G401.6 (cell line): ENCODE data around the gene GRIK2.

Experiments used
- FAIRE-seq: peaks from 2 replicates; lab custom pipeline; 2012; peaks lifted over from hg19 to GRCh38; lab: Jason Lieb, UNC

The GRIK2 gene

DNA sequence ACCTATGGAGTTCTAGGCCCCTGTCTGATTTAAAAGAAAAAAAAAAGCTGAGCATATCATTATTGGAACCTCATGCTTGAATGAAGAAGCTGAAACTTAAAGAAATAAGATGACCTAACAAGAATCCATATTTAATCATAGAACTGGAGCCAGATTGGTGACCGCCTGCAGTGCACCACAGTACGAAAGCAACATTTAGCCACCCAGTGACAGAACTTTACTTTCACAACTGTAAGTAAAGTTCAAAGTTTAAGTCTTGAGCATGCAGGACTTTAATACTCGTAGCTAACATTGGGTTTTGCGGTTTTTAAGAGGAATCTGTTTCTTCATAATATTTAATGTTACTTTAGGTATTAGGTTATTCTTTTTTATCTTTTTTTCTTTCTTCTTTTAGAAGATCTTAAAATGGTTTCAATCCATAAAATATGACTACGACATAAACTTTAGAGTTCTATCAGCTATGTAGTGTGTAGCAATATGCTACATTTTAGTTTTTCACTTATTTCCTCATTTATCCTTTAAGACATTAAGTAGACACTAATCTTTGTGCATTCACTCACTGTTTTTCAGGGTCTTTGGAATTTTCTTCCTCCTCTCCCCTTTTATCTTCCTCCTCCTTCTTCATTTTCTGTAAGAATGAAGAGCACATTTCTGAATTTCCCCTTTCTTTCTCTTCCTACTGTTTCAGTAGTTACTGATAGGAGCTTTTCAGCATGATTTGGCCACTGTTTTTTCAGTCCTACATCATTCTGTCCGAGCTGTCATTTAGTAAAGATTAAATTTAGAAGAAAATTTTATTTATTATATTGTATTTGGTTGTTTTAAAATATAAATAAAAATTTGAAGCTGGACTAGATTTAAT, 514.1 kb downstream of the GRIK2 start:
- no peak for FAIRE-seq

DNA sequence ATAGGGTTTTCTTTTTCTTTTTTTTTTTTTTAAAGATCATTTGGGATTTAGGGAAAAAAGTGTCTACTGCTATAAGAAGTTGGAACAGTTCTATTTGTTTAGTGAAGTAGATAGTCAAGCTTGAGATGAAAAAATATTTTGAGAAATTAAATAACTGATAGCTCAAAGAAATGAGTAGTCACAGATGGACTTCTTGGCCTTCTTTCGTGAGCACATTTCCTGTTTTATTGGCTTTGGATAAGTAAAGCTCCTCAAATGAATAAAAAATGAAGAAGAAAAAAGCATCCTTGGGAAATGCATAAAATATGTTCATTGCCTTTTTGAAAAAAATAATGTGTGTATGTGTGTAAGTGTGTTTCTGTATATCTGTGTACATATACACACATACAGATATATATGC, 515.9 kb downstream of the GRIK2 start:
- FAIRE-seq: no peak

DNA sequence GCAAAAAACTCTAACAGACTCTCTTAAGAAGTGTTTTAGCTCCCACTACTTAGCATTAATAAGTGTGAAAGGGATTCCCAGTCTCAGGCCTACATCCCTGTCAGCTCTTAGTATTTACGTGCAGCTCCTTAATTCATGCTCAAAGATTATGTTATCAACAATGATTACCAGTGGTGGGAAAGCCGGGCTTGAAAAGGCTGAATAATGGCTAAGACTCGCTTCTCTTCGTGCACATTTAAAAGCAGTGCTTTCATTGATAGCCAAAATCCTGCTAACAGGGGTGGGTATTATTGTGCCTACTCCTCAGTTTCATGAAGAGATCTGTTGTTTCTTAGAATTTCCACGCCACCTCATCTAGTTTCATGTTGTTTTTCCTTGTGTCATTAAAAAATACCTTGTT, 518.8 kb downstream of the GRIK2 start:
- no peak for FAIRE-seq

DNA sequence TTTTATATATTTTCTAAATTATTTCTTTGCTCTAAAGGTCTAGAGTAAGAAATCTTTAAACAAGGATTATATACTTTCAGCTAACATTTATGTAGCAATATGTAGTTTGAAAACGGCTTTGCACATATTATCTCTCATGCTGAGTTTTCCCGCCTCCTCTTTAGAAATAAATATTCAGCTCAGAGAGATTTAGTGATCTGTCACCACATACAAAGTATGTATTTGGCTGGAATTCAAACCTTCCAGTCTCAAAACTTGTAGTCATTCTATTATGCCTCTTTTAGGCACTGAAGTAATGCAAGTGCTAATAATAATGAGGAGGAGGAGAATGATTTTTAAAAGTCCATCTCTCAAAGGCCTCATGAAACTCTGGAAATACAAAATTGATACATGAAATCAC, 525.0 kb downstream of the GRIK2 start:
- FAIRE-seq: no peak

DNA sequence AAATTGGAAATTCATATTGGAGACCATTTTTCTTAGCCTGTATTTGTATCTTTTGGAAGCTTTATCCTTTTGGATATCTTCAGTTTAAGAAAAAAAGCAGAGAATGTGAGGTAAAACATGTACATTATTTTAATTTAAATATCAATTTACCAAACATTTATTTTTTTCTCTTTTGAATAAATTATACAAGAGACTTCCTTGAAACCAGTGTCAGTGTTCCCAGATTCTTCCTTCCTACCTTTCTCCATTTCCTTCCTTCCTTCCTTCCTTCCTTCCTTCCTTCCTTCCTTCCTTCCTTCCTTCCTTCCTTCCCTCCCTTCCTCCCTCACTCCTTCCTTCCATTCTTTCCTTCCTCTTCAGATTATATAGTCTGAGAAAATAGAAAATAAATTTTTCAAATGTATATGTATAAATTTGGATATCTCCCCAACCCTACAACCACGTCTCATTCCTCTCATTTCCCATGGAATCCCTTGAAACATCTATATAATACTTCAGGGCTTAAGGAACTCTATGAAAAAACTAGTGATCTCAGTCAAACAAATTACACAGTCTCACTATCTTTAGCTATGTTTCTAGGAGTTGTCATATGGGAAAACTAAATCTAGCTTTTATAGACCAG, 528.4 kb downstream of the GRIK2 start:
- no peak for FAIRE-seq

DNA sequence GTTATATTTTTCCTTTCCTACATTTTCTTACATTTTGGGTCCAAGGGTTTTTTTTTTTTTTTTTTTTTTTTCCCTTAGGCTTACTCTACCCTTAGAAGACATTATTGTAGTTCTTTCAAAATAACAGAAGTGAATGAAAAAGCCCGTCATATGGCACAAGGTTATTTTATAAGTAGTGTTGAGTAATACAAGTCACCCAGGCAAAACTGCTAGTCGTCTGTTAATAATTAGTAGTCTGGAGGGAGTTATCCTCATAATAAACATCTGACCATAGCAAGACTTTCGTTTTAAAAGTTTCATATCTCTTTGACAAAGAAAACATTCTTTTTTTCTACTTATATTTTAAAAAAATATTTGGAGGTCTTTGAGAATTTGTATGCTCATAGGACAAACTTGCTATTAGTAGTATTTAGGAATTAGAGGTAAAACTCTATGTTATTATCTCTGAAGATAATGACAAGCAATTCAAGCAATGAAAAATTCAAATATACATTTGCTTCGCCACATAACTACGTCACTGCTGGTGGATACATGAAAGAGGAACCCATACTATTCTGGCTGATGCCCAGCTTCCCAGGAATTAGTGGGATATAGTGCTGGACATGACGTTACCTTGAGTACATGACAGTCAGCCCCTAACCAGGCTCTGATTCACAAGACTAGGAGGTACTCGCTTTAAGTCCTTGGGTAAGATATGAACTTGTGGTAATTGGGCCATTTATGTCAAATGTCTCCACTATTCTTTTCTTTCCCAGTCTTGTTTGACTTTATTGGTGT, 532.8 kb downstream of the GRIK2 start:
- FAIRE-seq: no peak

DNA sequence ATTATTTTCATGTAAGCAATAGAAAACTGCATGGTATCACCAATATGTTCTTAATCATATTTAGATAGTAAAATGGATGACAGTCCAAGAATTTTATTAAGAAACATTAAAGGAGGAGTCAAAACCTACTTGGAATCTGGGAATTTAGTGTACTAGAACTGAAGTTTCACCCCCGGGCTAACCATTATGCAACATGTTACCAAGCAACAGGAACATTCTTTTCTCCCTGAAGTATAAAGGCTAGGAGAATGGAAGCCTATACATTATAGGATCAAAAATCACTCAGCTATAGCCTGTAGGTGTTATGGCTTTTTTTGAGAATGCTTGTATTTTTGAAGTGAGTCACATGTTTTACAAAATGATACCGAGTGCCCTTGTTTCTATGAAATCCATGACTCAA, 538.3 kb downstream of the GRIK2 start:
- FAIRE-seq: no peak

DNA sequence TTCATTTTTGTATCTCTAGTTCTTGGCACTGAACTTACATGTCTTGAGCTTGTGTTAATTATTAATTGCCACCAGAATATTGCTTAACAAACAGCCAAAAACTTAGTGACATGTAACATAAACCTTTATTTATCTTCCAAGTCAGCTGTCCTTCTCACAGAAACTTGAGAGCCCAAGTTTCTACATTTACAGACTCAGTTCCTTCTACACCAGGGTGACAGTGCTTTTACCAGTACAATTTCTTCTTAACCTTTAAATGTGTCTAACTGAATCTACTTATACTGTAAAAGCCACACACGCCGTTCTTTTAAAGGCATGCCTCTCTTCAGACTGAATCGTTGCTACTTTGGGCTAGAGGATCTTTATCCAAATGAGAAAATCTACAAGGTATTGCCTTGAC, 539.2 kb downstream of the GRIK2 start:
- FAIRE-seq: no peak

DNA sequence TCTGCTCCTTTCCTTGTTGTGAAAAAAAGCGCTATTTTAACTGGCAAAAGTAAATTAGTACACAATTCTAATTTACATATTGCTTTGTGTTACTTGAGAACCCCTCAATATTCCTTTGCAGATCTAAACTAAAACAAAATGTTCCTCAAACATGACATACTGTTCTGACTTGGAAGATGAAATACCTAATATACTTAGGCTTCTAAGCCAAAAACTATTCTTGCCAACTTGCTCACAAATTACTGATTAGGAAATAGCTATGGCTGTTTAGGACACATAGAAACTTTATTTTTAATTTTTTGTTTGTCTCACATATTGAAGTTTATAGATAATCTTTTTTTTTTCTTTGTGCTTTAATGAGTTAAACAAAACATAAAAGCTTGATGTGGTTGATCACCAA, 542.2 kb downstream of the GRIK2 start:
- no peak for FAIRE-seq

DNA sequence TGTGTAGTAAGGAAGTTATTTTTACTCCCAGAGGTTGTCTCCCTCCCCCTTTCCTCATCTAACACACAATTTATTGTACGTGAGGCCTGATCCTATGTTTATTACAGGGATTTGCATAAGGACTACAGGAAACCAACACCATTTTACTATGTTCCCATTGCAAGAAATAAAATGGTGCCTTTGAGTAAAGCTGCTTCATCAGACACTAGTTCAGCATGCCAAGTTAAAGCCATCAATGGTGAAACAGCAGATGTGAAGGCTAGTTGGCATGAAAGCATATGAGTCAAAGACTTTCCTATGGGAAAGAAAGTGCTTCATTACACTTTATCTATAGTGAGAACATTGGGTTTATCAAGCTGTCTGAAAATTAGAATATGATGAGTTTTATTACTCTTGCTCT, 543.0 kb downstream of the GRIK2 start:
- FAIRE-seq: no peak

DNA sequence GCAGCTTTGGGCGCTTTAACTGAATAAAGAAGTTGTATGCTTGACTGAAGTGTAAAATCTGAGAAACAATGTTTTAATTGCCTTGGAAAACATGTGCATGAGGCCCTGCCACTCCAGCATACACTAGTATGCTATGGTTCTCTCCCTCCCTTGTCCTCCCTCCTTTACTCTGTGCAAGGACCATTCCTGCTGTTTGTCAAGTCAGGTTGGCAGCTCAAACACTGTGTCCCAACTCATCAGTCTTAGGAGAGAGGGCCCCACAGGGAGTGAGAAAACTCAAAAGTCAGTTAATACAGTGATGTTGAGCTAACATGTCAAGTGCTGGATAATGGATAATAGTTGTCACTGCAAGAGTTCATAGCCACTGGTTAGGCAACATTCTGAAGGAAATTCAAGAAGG, 543.6 kb downstream of the GRIK2 start:
- FAIRE-seq: no peak

DNA sequence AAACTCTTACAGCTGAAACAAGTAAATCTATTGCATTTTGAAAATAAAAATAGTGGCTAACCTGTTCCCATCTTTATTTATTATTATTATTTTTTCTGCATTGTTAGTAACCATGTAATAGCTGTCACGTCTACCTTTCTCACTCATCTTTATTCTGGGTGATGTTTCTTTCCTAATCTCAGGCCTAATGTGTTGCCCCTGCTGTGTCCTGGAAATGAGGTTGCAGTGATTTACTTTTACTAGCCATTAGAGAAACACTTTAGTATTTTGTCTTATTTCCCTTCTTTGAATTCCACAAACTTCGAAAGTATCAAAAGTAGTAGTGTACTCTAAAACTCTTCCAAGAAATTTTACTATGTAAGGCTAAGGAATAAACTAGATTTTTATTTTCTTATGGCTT, 546.9 kb downstream of the GRIK2 start:
- no peak for FAIRE-seq

DNA sequence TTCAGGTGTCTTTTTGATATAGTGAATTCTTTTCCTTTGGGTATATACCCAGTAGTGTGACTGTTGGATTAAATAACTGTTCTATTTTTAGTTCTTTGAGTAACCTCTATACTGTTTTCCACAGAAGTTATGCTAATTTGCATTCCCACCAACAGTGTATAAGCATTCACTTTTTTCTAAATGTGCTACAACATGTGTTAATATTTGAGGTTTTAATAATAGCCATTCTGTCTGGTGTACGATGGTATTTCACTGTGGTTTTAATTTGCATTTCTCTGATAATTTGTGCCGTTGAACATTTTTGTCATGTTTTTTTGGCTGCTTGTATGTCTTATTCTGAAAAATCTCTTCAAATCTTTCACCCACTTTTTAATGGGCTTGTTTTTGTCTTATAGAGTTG, 563.5 kb downstream of the GRIK2 start:
- FAIRE-seq: no peak

DNA sequence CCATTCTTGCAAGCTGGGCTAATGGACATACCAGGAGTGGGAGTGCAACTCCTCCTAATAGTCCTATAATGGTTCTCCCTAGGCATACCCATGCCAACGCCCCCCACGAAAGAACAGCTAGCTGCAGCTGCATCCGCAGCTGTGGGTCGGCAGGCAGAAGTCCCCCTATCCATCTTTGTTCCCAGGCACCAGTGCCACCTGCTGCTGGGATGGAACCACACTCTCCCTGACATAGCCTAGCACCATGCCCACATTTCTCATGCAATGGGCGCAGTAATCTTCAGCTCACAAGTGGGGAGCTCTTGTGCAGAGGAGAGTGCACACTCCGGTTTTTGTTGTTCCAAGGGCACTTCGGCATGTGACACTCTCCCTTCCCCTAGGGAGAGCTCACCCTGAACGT, 567.8 kb downstream of the GRIK2 start:
- FAIRE-seq: no peak

DNA sequence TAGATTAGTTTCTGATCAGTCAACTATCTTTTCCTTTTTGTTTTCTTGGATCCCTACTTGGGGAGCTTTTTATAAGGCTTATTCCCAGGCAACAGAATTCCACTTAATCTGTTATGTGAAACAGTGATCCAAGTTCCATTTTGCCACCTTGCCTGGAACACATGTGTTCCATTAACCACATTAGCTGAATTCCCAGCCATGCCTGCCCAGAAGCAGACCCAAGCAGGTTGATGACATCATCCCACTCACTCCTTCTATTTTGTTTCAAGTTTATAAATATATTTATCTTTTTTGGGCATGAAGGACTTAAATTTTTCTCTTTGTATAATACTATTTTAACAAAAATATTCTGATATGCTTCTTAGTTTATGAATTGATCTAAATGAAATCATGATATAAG, 587.4 kb downstream of the GRIK2 start:
- no peak for FAIRE-seq

DNA sequence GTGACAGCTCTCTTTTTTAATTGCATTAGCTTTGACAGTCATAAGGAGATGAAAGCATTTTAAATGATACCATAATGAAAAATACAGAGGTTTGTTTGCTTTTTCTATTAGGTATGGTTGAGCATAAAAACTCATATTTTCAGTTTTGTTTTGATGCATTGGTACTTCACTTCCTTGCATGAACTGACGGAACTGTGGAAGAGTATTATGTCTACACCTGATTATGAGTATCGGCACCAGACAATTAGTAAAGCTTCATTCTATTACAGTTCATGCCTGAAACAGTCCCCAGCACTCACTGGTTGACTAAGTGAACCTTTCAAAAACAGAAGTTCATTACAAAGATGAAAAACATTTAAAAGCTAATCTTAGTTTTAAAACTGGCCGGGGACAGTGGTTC, 593.0 kb downstream of the GRIK2 start:
- no peak for FAIRE-seq

DNA sequence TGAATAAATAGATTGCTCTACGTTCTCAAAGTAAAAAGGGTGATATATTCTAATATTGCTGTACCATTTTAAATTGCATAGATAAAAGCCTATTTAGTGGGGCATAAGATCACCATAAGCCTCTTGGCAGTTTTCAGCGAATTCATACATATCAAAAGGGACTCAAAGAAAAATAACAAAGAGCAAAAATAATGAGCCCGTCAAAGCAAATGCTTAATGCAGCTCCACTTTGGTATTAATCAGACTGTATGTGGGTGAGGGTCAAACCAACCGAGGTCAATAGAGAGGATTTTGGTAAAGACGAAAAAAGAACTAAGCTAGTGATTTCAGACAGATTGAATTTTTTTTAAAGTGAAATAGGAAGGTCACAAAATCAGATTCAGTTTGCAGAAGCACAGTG, 598.8 kb downstream of the GRIK2 start:
- FAIRE-seq: no peak

DNA sequence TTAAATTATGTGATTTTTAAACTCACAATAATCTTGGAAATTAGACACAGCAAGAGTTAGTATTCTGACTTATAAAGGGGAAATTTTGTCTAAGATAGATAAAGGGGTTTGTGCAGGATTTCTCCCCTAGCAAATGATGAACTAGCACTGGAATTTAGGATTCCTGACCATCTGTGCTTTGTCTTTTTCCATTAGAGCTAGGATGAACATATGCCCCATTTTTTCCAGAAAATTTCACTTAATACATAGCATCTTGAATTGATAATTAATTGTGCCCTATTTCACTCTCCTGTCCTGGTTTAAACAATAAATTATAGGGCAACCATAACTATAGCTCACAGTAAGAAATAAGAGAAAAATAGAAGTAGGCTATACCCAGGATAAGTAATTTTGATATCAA, 601.0 kb downstream of the GRIK2 start:
- no peak for FAIRE-seq

DNA sequence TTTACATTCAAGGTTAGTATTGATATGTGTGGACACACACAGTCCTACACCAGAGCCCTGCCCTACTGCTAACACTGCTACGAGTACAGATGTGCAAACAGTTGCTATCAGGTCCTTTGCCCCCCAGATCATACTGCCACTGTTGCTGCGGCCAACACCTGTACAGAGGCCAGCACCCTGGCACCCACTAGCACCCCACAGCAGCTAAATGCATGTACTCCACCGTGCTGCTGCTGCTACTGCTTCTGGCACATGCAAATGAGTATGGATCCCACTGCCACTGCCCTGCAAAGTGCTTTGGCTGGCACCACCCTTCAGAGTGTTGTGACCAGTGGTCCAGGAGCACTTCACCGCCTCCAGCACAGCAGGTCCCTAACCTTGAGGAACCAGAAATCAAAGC, 621.9 kb downstream of the GRIK2 start:
- FAIRE-seq: no peak

DNA sequence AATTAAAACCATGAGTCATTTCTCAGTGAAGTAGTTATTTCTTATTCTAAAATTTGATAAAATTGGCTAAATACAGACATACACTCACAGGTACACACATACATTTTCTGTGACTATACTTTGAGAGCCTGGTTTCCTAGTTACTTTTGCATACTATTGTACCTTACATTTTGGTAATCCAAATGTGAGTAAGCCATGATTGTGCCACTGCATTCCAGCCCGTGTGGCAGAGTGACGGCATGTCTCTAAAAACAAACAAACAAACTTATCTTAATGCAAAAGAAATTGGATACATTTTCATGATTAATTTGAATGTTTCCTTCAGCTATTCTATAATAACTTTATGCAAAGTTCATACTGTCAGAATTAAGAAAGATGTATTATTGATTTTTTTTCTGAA, 628.8 kb downstream of the GRIK2 start:
- FAIRE-seq: no peak

DNA sequence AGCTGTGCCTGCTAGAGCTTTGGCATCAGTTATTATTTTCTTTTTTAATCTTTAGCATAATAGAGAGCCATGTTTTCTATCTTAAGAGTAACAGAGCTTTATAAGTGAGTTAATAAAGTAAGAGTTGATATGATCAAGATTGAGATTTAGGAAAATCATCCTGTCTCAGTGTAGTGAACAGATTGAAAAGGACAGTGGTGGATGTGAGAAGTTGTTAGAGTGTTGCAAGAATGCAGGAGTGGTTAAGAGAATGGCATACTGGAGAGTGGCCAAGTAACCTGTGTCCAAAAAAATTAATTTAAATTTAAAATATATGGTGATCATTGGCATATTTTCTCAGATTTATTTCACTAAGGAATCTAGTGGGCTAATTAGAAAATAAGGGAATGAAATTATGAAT, 629.3 kb downstream of the GRIK2 start:
- FAIRE-seq: no peak

DNA sequence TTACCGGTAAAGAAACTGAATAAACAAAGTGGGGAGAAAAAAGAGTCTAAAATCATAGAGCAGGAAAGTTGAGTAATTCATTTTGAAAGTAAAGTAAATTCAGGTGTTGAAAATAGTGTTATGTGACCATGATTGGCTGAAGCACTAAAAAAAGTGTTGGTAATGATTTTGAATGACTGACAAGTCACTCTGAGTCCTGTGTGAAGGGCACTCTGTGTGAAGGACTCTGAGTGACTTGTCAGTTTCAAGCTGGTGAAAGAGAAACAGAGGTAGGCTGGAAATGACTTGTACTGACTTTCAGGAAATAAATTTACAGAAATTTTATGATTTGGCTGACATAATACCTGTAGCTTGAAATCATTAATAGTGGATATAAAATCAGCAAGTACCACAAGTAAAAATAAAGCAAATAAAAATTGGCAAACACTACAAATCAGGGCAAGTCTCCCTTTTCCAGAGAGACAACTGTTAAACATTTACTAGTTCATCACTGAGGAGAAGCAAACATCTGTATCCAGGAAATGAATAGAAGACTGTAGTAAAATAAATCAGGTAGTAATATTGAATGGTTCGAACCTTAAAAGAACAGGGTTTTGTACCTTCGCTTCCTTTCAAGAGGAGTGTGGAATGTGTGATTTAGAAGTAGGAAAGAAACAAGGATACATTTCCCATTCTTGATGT, 630.6 kb downstream of the GRIK2 start:
- FAIRE-seq: no peak

DNA sequence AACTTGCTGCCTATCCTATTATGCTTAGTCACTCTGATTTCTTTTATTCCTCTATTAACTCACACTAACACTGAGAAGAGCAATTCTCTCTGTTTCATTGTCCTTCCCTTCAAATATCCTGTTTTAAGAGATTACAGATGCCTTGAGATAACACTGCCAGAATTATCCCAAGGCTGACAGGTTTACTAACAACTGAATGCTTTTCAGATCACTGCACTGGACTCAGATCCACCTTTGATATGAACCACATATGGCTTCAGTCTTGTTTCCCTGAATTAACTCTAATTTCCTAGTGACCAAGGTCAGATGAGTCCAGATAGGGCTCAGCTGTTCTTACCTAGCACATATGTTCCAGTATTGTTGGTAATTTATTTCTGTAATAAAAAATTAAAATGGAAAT, 633.1 kb downstream of the GRIK2 start:
- no peak for FAIRE-seq
